HPDE6-E6E7 (cell line): ENCODE results near the gene TP63.
"Not testable (repeated sequence)": the region's sequence is repeated elsewhere in the genome, so short reads cannot be mapped to it uniquely, and the experiment has no call there.

Experiments used
- DNase-seq: peaks from one replicate; pipeline ENCODE4 v3.0.0; 2011; ENCODE audit warnings: missing footprints; ENCODE audit errors: extremely low spot score

The TP63 gene

GRCh38 chr3:189726277-189726676 is 95.1 kb downstream of the TP63 start:
- peak; percentile 57 for DNase-seq

- DNase-seq, result no peak
Measured at GRCh38 chr3:189727158-189727557, 96.0 kb downstream of the TP63 start.

GRCh38 chr3:189727898-189728297 is 96.7 kb downstream of the TP63 start:
- no peak for DNase-seq

- no peak for DNase-seq
Measured at GRCh38 chr3:189728915-189729314, 97.7 kb downstream of the TP63 start.

- no peak for DNase-seq
Measured at GRCh38 chr3:189734061-189734460, 102.9 kb downstream of the TP63 start.

GRCh38 chr3:189735913-189736312 is 104.7 kb downstream of the TP63 start:
- no peak for DNase-seq

GRCh38 chr3:189737071-189737470 is 105.9 kb downstream of the TP63 start:
- DNase-seq, result no peak

GRCh38 chr3:189737619-189738018 is 106.4 kb downstream of the TP63 start:
- DNase-seq, result no peak

GRCh38 chr3:189739378-189739777 is 108.2 kb downstream of the TP63 start:
- no peak for DNase-seq

- DNase-seq, result no peak
Measured at GRCh38 chr3:189740156-189740555, 109.0 kb downstream of the TP63 start.

- no peak for DNase-seq
Measured at GRCh38 chr3:189744235-189744634, 113.0 kb downstream of the TP63 start.

- DNase-seq, result no peak
Measured at GRCh38 chr3:189745622-189746021, 114.4 kb downstream of the TP63 start.

GRCh38 chr3:189748046-189748445 is 116.9 kb downstream of the TP63 start:
- DNase-seq, result no peak

- DNase-seq, result not testable (repeated sequence)
Measured at GRCh38 chr3:189750972-189751371, 119.8 kb downstream of the TP63 start.

GRCh38 chr3:189754356-189754755 is 123.2 kb downstream of the TP63 start:
- DNase-seq, result no peak

- DNase-seq, result no peak
Measured at GRCh38 chr3:189756582-189757078, 125.4 kb downstream of the TP63 start.

- no peak for DNase-seq
Measured at GRCh38 chr3:189758186-189758585, 127.0 kb downstream of the TP63 start.

- peak; percentile 40 for DNase-seq
Measured at GRCh38 chr3:189766416-189766815, 135.2 kb downstream of the TP63 start.

- no peak for DNase-seq
Measured at GRCh38 chr3:189771842-189772450, 140.8 kb downstream of the TP63 start.

- DNase-seq, result no peak
Measured at GRCh38 chr3:189772584-189772983, 141.4 kb downstream of the TP63 start.

- no peak for DNase-seq
Measured at GRCh38 chr3:189773056-189773455, 141.9 kb downstream of the TP63 start.

GRCh38 chr3:189776149-189776824 is 145.1 kb downstream of the TP63 start:
- DNase-seq, result no peak

- DNase-seq, result no peak
Measured at GRCh38 chr3:189778340-189778950, 147.3 kb downstream of the TP63 start.
